GM23248 (cell line): ENCODE measurements around the gene SEPTIN1. TPM values are rescaled to one million over a fixed set of nuclear protein-coding genes. Genes with fewer than 3 reads are reported as not detected.

Source experiments
- DNase-seq: peaks from one replicate; pipeline ENCODE4 v3.0.0-alpha.2; 2015
- H2AFZ ChIP-seq: fragments of 200-600 bp; sonication (generic); 2 replicates; pipeline ENCODE4 v1.6.1; 2016; ENCODE audit warnings: antibody characterized with exemption
- H3F3A ChIP-seq: fragments of 200-600 bp; sonication (generic); 2 replicates; pipeline ENCODE4 v1.6.1; 2016; ENCODE audit warnings: mild to moderate bottlenecking, antibody characterized with exemption, mixed run types; ENCODE audit not compliant: insufficient read depth
- H3K27ac ChIP-seq: fragments of 200-600 bp; sonication (generic); 2 replicates; pipeline ENCODE4 v1.5.1; 2016; ENCODE audit warnings: mild to moderate bottlenecking
- H3K27me3 ChIP-seq: fragments of 200-600 bp; sonication (generic); replicated peaks from 2 replicates; pipeline ENCODE4 v1.6.1; 2016; ENCODE audit warnings: mild to moderate bottlenecking; ENCODE audit not compliant: insufficient read depth
- H3K36me3 ChIP-seq: fragments of 200-600 bp; sonication (generic); 2 replicates; pipeline ENCODE4 v1.6.1; 2016; ENCODE audit warnings: low read depth, mild to moderate bottlenecking
- H3K4me1 ChIP-seq: fragments of 200-600 bp; sonication (generic); 2 replicates; pipeline ENCODE4 v1.6.1; 2016; ENCODE audit warnings: mild to moderate bottlenecking; ENCODE audit not compliant: insufficient read depth
- H3K4me2 ChIP-seq: fragments of 200-600 bp; sonication (generic); one replicate; pipeline ENCODE4 v1.6.1; 2016; ENCODE audit warnings: mild to moderate bottlenecking; ENCODE audit not compliant: unreplicated experiment
- H3K4me3 ChIP-seq: fragments of 200-600 bp; sonication (generic); 2 replicates; pipeline ENCODE4 v1.5.1; 2016; ENCODE audit warnings: mild to moderate bottlenecking
- H3K79me2 ChIP-seq: fragments of 200-600 bp; sonication (generic); 2 replicates; pipeline ENCODE4 v1.6.1; 2016; ENCODE audit warnings: mild to moderate bottlenecking; ENCODE audit not compliant: insufficient read depth
- H3K9ac ChIP-seq: fragments of 200-600 bp; sonication (generic); 2 replicates; pipeline ENCODE4 v1.6.1; 2016; ENCODE audit warnings: mild to moderate bottlenecking
- H3K9me2 ChIP-seq: fragments of 200-600 bp; sonication (generic); 2 replicates; pipeline ENCODE4 v1.6.1; 2016; ENCODE audit warnings: mixed run types, mild to moderate bottlenecking, moderate library complexity; ENCODE audit not compliant: insufficient read depth
- H3K9me3 ChIP-seq: fragments of 200-600 bp; sonication (generic); one replicate; pipeline ENCODE4 v1.6.1; 2017; ENCODE audit warnings: low read depth
- H4K20me1 ChIP-seq: fragments of 200-600 bp; sonication (generic); 2 replicates; pipeline ENCODE4 v1.6.0; 2016; ENCODE audit not compliant: insufficient read depth
- EZH2 ChIP-seq: fragments of 200-600 bp; sonication (generic); IDR thresholded peaks from 2 replicates; pipeline ENCODE4 v1.6.1; 2018; ENCODE audit warnings: antibody characterized with exemption, mild to moderate bottlenecking; ENCODE audit not compliant: insufficient read depth, poor library complexity, severe bottlenecking
- EZH2phosphoT487 ChIP-seq: fragments of 200-600 bp; sonication (generic); IDR thresholded peaks from 2 replicates; pipeline ENCODE4 v1.6.1; 2018; ENCODE audit warnings: antibody characterized with exemption, moderate library complexity, mild to moderate bottlenecking, low read depth; ENCODE audit not compliant: insufficient read depth
- WGBS, 2 experiments: methylation state at CpG; one replicate each; pipeline ENCODE4 v1.1.6; 2015 to 2017; ENCODE audit warnings: low lambda C conversion rate in 2 of 2, low coverage in 1 of 2; ENCODE audit errors: missing lambda C conversion rate in 2 of 2; 5-methylcytosine and 5-hydroxymethylcytosine counted together
- in situ Hi-C: fragments of 300-500 bp; cut with MboI; formaldehyde crosslinking; loops from 2 replicates; pipeline ENCODE4 v1.15.0; 2020
- polyA plus RNA-seq: library from polyadenylated mRNA; unstranded; fragments of >200 nt; fragmentation: Nextera tagmentation; extraction: Ambion mirVana; gene quantifications from 2 replicates; pipeline ENCODE4 v1.2.1, GENCODE V29; 2016
- total RNA-seq: library from RNA; depleted of rRNA; stranded (reverse); fragments of >200 nt; shearing (Covaris generic); gene quantifications from 2 replicates; pipeline ENCODE4 v1.2.3, GENCODE V29; 2014

SEPTIN1 gene
- total and polyA plus RNA-seq, 2 experiments from 2014 or later, result 1.9 TPM; not detected in 1

- DNase-seq, result no peak
- peaks cover 32% of the 10 kb centered on the region for H3F3A ChIP-seq
- H3K9me3 ChIP-seq, result no peaks in the 10 kb centered on the region
- peaks cover 28% of the 10 kb centered on the region for H3K4me1 ChIP-seq
- TF ChIP-seq EZH2phosphoT487 (no peak), EZH2 (no peak)
- H4K20me1 ChIP-seq, result no peaks in the 10 kb centered on the region
- in situ Hi-C loops, result no loop called here
- peaks cover 13% of the 10 kb centered on the region; the same call in 1 of the 2 replicates for H3K36me3 ChIP-seq
- H3K4me2 ChIP-seq, result peak overlapping the region; percentile 39
- H3K9ac ChIP-seq, result peak overlapping the region; percentile 24; the same call in 1 of the 2 replicates
- H3K4me3 ChIP-seq, result no peak overlapping the region
- no peaks in the 10 kb centered on the region for H3K9me2 ChIP-seq
- H3K79me2 ChIP-seq, result peaks cover 33% of the 10 kb centered on the region
- H2AFZ ChIP-seq, result no peak overlapping the region
- H3K27ac ChIP-seq, result peak overlapping the region; percentile 76
- WGBS, 2 experiments, result 89 to 92% methylated on average over 14 of the region's 14 CpGs
- no peaks in the 10 kb centered on the region for H3K27me3 ChIP-seq
Measured at GRCh38 chr16:30352488-30353401, 29.6 kb downstream of the SEPTIN1 start.

- Histone ChIP-seq H3K27ac (peak overlapping the region; percentile 76), H3K4me3 (no peak overlapping the region), H2AFZ (no peak overlapping the region), H4K20me1 (no peaks in the 10 kb centered on the region), H3K4me2 (peak overlapping the region; percentile 39), H3K79me2 (peaks cover 33% of the 10 kb centered on the region), H3K27me3 (no peaks in the 10 kb centered on the region), H3K4me1 (peaks cover 28% of the 10 kb centered on the region), H3F3A (peaks cover 28% of the 10 kb centered on the region), H3K36me3 (peaks cover 13% of the 10 kb centered on the region; the same call in 1 of the 2 replicates), H3K9ac (peak overlapping the region; percentile 32; the same call in 1 of the 2 replicates), H3K9me3 (no peaks in the 10 kb centered on the region), H3K9me2 (no peaks in the 10 kb centered on the region)
- peak; percentile 96 for DNase-seq
- TF ChIP-seq EZH2, result no peak
- no peak for TF ChIP-seq EZH2phosphoT487
- in situ Hi-C loops, result no loop called here
- WGBS, 2 experiments, result 50 to 54% methylated on average over 11 of the region's 11 CpGs
Measured at GRCh38 chr16:30351586-30352419, 30.6 kb downstream of the SEPTIN1 start.

GRCh38 chr16:30351001-30351441 is 31.3 kb downstream of the SEPTIN1 start:
- H2AFZ ChIP-seq, result no peak overlapping the region
- peaks cover 20% of the 10 kb centered on the region for H3F3A ChIP-seq
- no peaks in the 10 kb centered on the region for H3K27me3 ChIP-seq
- TF ChIP-seq EZH2phosphoT487 (no peak), EZH2 (no peak)
- H3K4me3 ChIP-seq, result no peak overlapping the region
- H4K20me1 ChIP-seq, result no peaks in the 10 kb centered on the region
- no peak overlapping the region for H3K4me2 ChIP-seq
- no peak overlapping the region for H3K27ac ChIP-seq
- H3K4me1 ChIP-seq, result peaks cover 25% of the 10 kb centered on the region
- peaks cover 33% of the 10 kb centered on the region for H3K79me2 ChIP-seq
- no peaks in the 10 kb centered on the region for H3K9me2 ChIP-seq
- H3K9me3 ChIP-seq, result no peaks in the 10 kb centered on the region
- no peak for DNase-seq
- no peak overlapping the region for H3K9ac ChIP-seq
- in situ Hi-C loops, result no loop called here
- peaks cover 13% of the 10 kb centered on the region; the same call in 1 of the 2 replicates for H3K36me3 ChIP-seq
- 90 to 95% methylated on average over 14 to 15 of the region's 15 CpGs for WGBS, 2 experiments
